Fibroblast of lung (primary cell): ENCODE data around the gene GPHN.

Experiments used
- CTCF ChIP-seq, 2 donors: IDR thresholded peaks in 1 of 2; conservative IDR thresholded peaks in 1 of 2; 1 replicate in 1 of 2; 2 replicates in 1 of 2; pipeline ENCODE4 v1.5.1; 2011 to 2012; ENCODE audit warnings: low read length in 2 of 2, control low read depth in 1 of 2, inconsistent platforms in 1 of 2, low read depth in 1 of 2, mild to moderate bottlenecking in 1 of 2
- EZH2 ChIP-seq: IDR thresholded peaks from 2 replicates; pipeline ENCODE4 v1.5.1; 2012; ENCODE audit warnings: low read length, control low read depth, mild to moderate bottlenecking; ENCODE audit errors: missing control alignments

- no peak for TF ChIP-seq CTCF (conservative IDR thresholded peaks at IDR 0.05 in 1 of 2, IDR thresholded peaks at IDR 0.05 in 1 of 2; ENCODE audit: low read depth in 1 of 2, low read length in 2 of 2)
- no peak for TF ChIP-seq EZH2
Observed at GRCh38 chr14:66677780-66678179, 169.8 kb downstream of the GPHN start.
